SK-N-SH (cell line): ENCODE data around the gene RMDN2. TPM values are rescaled to one million over a fixed set of nuclear protein-coding genes. Genes with fewer than 3 reads are reported as not detected.
A peak's percentile ranks its signal among the peaks of the same experiment; 100 is the strongest.

Experiments used
- CTCF ChIA-PET: fragments of 300-600, 350-600 bp; formaldehyde crosslinking; extraction: SDS; loops from one replicate; lab custom pipeline; 2021; lab: Yijun Ruan, JAX
- POLR2A ChIA-PET: fragments of 350-600 bp; sonication (Branson Sonifier 250); formaldehyde crosslinking; extraction: SDS; loops from one replicate; lab custom pipeline; 2020; ENCODE audit warnings: antibody characterized with exemption, inconsistent platforms; lab: Yijun Ruan, JAX
- DNase-seq: peaks from one replicate; pipeline ENCODE4 v3.0.0; 2012
- H2AFZ ChIP-seq: fragments of 200-600 bp; sonication (generic); 2 replicates; pipeline ENCODE4 v1.8.1; 2016; ENCODE audit warnings: antibody characterized with exemption, mild to moderate bottlenecking, low read depth
- H3F3A ChIP-seq: fragments of 200-600 bp; sonication (generic); replicated peaks from 2 replicates; pipeline ENCODE3; 2016; ENCODE audit warnings: antibody characterized with exemption, mild to moderate bottlenecking; ENCODE audit not compliant: insufficient read depth
- H3K27ac ChIP-seq, 2 experiments: fragments of 200-500 bp in 1 of 2; fragments of 200-600 bp in 1 of 2; sonication (Bioruptor generic) in 1 of 2; sonication (generic), shearing (Covaris generic) in 1 of 2; 2 replicates each; pipeline versions ENCODE4 v1.5.1 to v1.6.1; 2014 to 2016; ENCODE audit warnings: low read depth in 2 of 2, inconsistent platforms in 1 of 2, low read length in 1 of 2, mild to moderate bottlenecking in 1 of 2, mixed read lengths in 1 of 2
- H3K27me3 ChIP-seq: fragments of 200-600 bp; sonication (generic), shearing (Covaris generic); 2 replicates; pipeline ENCODE4 v1.6.1; 2016; ENCODE audit warnings: mixed run types; ENCODE audit not compliant: insufficient read depth
- H3K36me3 ChIP-seq, 2 experiments: fragments of 200-500 bp in 1 of 2; fragments of 200-600 bp in 1 of 2; sonication (Bioruptor generic) in 1 of 2; sonication (generic) in 1 of 2; replicated peaks in 1 of 2; 2 replicates each; pipeline versions ENCODE3 to v1.5.1; 2014 to 2016; ENCODE audit warnings: low read length in 1 of 2, mild to moderate bottlenecking in 1 of 2; ENCODE audit not compliant: insufficient read depth in 2 of 2, control insufficient read depth in 1 of 2
- H3K4me1 ChIP-seq, 2 experiments: fragments of 200-500 bp in 1 of 2; fragments of 200-600 bp in 1 of 2; sonication (Bioruptor generic) in 1 of 2; sonication (generic), shearing (Covaris generic) in 1 of 2; 2 replicates each; pipeline versions ENCODE4 v1.5.1 to v1.6.1; 2014 to 2016; ENCODE audit warnings: low read depth in 1 of 2, low read length in 1 of 2, mixed run types in 1 of 2; ENCODE audit not compliant: insufficient read depth in 2 of 2, control insufficient read depth in 1 of 2
- H3K4me2 ChIP-seq: fragments of 200-600 bp; sonication (generic), shearing (Covaris generic); 2 replicates; pipeline ENCODE4 v1.6.1; 2017; ENCODE audit warnings: mixed run types
- H3K4me3 ChIP-seq, 2 experiments: fragments of 200-500 bp in 1 of 2; fragments of 200-600 bp in 1 of 2; sonication (Bioruptor generic) in 1 of 2; sonication (generic), shearing (Covaris generic) in 1 of 2; 2 replicates each; pipeline versions ENCODE4 v1.5.1 to v1.8.1; 2014 to 2016; ENCODE audit warnings: low read depth in 2 of 2, inconsistent platforms in 1 of 2, low read length in 1 of 2, mild to moderate bottlenecking in 1 of 2, mixed read lengths in 1 of 2, moderate library complexity in 1 of 2
- H3K79me2 ChIP-seq: fragments of 200-600 bp; sonication (generic); 2 replicates; pipeline ENCODE4 v1.8.1; 2017; ENCODE audit warnings: mild to moderate bottlenecking; ENCODE audit not compliant: insufficient read depth
- H3K9ac ChIP-seq: fragments of 200-600 bp; sonication (generic); 2 replicates; pipeline ENCODE4 v1.6.1; 2017; ENCODE audit warnings: mixed run types
- H3K9me2 ChIP-seq: fragments of 200-600 bp; sonication (generic); 2 replicates; pipeline ENCODE4 v1.6.1; 2017; ENCODE audit warnings: mixed run types
- H3K9me3 ChIP-seq: fragments of 200-600 bp; sonication (generic); 2 replicates; pipeline ENCODE4 v1.6.1; 2017; ENCODE audit warnings: mixed run types, mild to moderate bottlenecking, moderate library complexity
- H4K20me1 ChIP-seq: fragments of 200-600 bp; sonication (generic); 2 replicates; pipeline ENCODE4 v1.6.1; 2017; ENCODE audit warnings: mild to moderate bottlenecking, mixed run types; ENCODE audit not compliant: insufficient read depth
- EP300 ChIP-seq, 2 experiments: IDR thresholded peaks; 2 replicates each; pipeline versions ENCODE4 v1.4.0 to v1.6.1; 2012; ENCODE audit warnings: borderline replicate concordance in 1 of 2, low read depth in 1 of 2, low read length in 1 of 2
- FOSL2 ChIP-seq: IDR thresholded peaks from 2 replicates; pipeline ENCODE4 v1.4.0; 2012; ENCODE audit warnings: low read depth, mild to moderate bottlenecking, moderate library complexity, borderline replicate concordance
- FOXJ3 ChIP-seq: sonication (generic); formaldehyde crosslinking; IDR thresholded peaks from 2 replicates; pipeline ENCODE4 v1.5.1; 2020; ENCODE audit warnings: mild to moderate bottlenecking, missing genetic modification reagents
- FOXM1 ChIP-seq: IDR thresholded peaks from 2 replicates; pipeline ENCODE4 v1.4.0; 2012; ENCODE audit warnings: low read depth, mild to moderate bottlenecking
- MEF2A ChIP-seq: IDR thresholded peaks from 2 replicates; pipeline ENCODE4 v1.4.0; 2012; ENCODE audit warnings: low read depth, borderline replicate concordance
- NFIC ChIP-seq: IDR thresholded peaks from 2 replicates; pipeline ENCODE4 v1.4.0; 2012; ENCODE audit warnings: borderline replicate concordance
- POLR2AphosphoS5 ChIP-seq: IDR thresholded peaks from 2 replicates; pipeline ENCODE4 v1.6.1; 2012; ENCODE audit warnings: low read depth, low read length
- RCOR1 ChIP-seq: fragments of 150-350 bp; IDR thresholded peaks from 2 replicates; pipeline ENCODE4 v1.6.1; 2017; ENCODE audit warnings: antibody characterized with exemption, low read length
- SMC3 ChIP-seq: IDR thresholded peaks from 2 replicates; pipeline ENCODE4 v1.6.1; 2012; ENCODE audit warnings: low read depth, low read length, improper control_type of control experiment
- TAF1 ChIP-seq: IDR thresholded peaks from 2 replicates; pipeline ENCODE4 v1.6.1; 2012; ENCODE audit warnings: low read depth, mild to moderate bottlenecking, low read length, moderate library complexity, borderline replicate concordance
- TCF12 ChIP-seq: IDR thresholded peaks from 2 replicates; pipeline ENCODE4 v1.4.0; 2012
- USF1 ChIP-seq: IDR thresholded peaks from 2 replicates; pipeline ENCODE4 v1.4.0; 2012; ENCODE audit warnings: low read depth, borderline replicate concordance
- YY1 ChIP-seq: IDR thresholded peaks from 2 replicates; pipeline ENCODE4 v1.4.0; 2012; ENCODE audit warnings: low read depth, mild to moderate bottlenecking
- WGBS: methylation state at CpG from one replicate; pipeline ENCODE4 v1.1.6; 2017; ENCODE audit warnings: low lambda C conversion rate; 5-methylcytosine and 5-hydroxymethylcytosine counted together
- polyA plus RNA-seq, 3 experiments: library from polyadenylated mRNA; depleted of rRNA; stranded (reverse); fragments of >200 nt; gene quantifications; 2 replicates each; pipeline ENCODE4 v1.2.3, GENCODE V29; 2012
- TF ChIP-seq, protein P1 (sequence below): fragments of 150-350 bp; IDR thresholded peaks from 2 replicates; pipeline ENCODE4 v1.6.1; 2016; ENCODE audit warnings: mild to moderate bottlenecking, low read depth, low read length

Gene RMDN2
- polyA plus RNA-seq, 1 of the 3 experiments (the other 2 are of a cell fraction), result 7.3 TPM

DNA sequence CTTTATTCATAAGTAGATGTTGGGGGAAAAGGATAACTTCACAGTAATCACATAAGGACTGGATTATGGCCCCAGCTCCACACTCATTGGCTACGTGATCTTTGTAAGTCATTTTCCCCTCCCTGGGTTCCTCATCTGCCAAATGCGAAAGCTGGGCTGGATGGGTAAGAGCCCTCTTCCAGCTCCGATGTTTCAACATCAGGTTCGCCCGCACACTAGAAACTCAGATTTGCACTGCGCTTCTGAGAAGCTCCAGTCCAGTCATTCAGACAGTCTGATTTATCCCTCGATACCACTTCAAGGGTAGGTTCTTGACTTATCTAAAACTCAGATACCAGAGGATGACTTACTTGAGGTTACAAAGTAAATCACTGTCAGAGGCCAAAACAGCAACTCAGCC lies 31.0 kb upstream of the RMDN2 start:
- Histone ChIP-seq H3K36me3 (no peaks in the 10 kb centered on the region), H3K9ac (no peak overlapping the region), H3K27ac (no peak overlapping the region; a peak in 1 of 4 replicates), H4K20me1 (no peaks in the 10 kb centered on the region), H3K27me3 (no peaks in the 10 kb centered on the region), H3K9me2 (no peaks in the 10 kb centered on the region), H3F3A (no peaks in the 10 kb centered on the region), H3K79me2 (no peaks in the 10 kb centered on the region), H3K4me1 (peaks cover 6 to 12% of the 10 kb centered on the region in 2 experiments; a peak in 3 of 4 replicates), H2AFZ (peak overlapping the region; percentile 1; the same call in 1 of the 2 replicates), H3K9me3 (no peaks in the 10 kb centered on the region), H3K4me3 (no peak overlapping the region), H3K4me2 (no peak overlapping the region)
- TF ChIP-seq RCOR1, result no peak
- TF ChIP-seq USF1, result no peak
- TF ChIP-seq, protein P1, sequence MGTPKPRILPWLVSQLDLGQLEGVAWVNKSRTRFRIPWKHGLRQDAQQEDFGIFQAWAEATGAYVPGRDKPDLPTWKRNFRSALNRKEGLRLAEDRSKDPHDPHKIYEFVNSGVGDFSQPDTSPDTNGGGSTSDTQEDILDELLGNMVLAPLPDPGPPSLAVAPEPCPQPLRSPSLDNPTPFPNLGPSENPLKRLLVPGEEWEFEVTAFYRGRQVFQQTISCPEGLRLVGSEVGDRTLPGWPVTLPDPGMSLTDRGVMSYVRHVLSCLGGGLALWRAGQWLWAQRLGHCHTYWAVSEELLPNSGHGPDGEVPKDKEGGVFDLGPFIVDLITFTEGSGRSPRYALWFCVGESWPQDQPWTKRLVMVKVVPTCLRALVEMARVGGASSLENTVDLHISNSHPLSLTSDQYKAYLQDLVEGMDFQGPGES, result no peak
- POLR2A ChIA-PET, result no interaction called here
- CTCF ChIA-PET, result interaction anchor here (0.6 to 7.8 kb wide), 12 partner anchors 10 to 726 kb away, joined by 3 to 58 read pairs (median 4); partner anchors contain the start of gene CDC42EP3
- WGBS, result 97% methylated on average over 7 of the region's 7 CpGs
- DNase-seq, result no peak

DNA sequence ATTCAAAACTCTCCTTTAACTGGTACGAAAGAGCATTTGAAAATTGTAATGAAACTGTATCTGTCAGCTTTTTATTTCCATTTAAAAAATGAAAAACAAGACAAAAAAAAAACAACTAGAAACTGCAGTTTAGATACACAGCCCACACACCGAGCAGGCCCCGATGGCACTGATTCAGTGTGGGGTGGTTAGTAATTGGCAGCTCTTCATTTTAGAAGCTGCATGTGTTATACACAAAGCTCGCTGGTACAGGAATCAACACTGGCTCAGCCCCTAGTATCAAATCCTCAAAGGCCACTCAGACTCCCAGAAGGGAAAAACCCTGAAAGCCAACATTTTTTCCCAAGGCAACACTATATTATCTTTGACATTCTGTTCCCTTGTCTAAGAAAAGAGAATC lies 30.5 kb upstream of the RMDN2 start:
- Histone ChIP-seq H3K27ac (no peak overlapping the region; a peak in 1 of 4 replicates), H3K4me3 (no peak overlapping the region), H3F3A (no peaks in the 10 kb centered on the region), H3K9me3 (no peaks in the 10 kb centered on the region), H3K9me2 (no peaks in the 10 kb centered on the region), H3K4me2 (no peak overlapping the region), H3K9ac (no peak overlapping the region), H3K79me2 (no peaks in the 10 kb centered on the region), H3K27me3 (no peaks in the 10 kb centered on the region), H4K20me1 (no peaks in the 10 kb centered on the region)
- CTCF ChIA-PET, result interaction anchor here (0.9 to 7.8 kb wide), 15 partner anchors 9 to 727 kb away, joined by 3 to 58 read pairs (median 4); partner anchors contain the start of genes CDC42EP3 and RMDN2
- no peak for DNase-seq
- POLR2A ChIA-PET, result no interaction called here
- 86% methylated on average over 4 of the region's 4 CpGs for WGBS
- TF ChIP-seq TCF12, result no peak
- no peak for TF ChIP-seq TAF1
- no peak for TF ChIP-seq YY1
- no peak for TF ChIP-seq FOXJ3 (CRISPR knock-in tag)
- no peak for TF ChIP-seq SMC3
- TF ChIP-seq RCOR1, result no peak
- no peak for TF ChIP-seq MEF2A
- TF ChIP-seq POLR2AphosphoS5, result no peak
- no peak for TF ChIP-seq FOSL2
- TF ChIP-seq EP300 (IDR thresholded peaks at IDR 0.05; ENCODE audit: borderline replicate concordance in 1 of 2, low read depth in 1 of 2, low read length in 1 of 2), result no peak
- no peak for TF ChIP-seq NFIC
- no peak for TF ChIP-seq FOXM1
- TF ChIP-seq, all 33 proteins: peak for 0
- Histone ChIP-seq H3K36me3 (no peaks in the 10 kb centered on the region), H2AFZ (peak overlapping the region; percentile 1; the same call in 1 of the 2 replicates), H3K4me1 (peaks cover 6 to 9% of the 10 kb centered on the region in 2 experiments; a peak in 3 of 4 replicates)
